ENCODE data around the gene TLE1. TPM values are rescaled to one million over a fixed set of nuclear protein-coding genes. Genes with fewer than 3 reads are reported as not detected.

Gene TLE1
- total and polyA plus RNA-seq, 9 of the 15 experiments (the other 6 are each of a cell fraction or from before 2014, with no cell fraction given), result 0.11 TPM; not detected in 8

GRCh38 chr9:81592887-81593266, 96.5 kb downstream of the TLE1 start:
- H3K9me3 ChIP-seq (replicated peaks; ENCODE audit: control insufficient read depth, insufficient read depth, low read depth, low read length), result no peaks in the 10 kb centered on the region
- no peak overlapping the region for H2AFZ ChIP-seq (ENCODE audit: low read depth, low read length)
- in situ Hi-C loops (cut with MboI), result no loop called here
- BruUV-seq (replicated peaks), result no TSS peak
- no peaks in the 10 kb centered on the region for H3K4me1 ChIP-seq (replicated peaks in 1 of 2; ENCODE audit: control insufficient read depth in 2 of 2, insufficient read depth in 2 of 2, low read length in 2 of 2)
- no peaks in the 10 kb centered on the region for H3K79me2 ChIP-seq (ENCODE audit: control insufficient read depth, insufficient read depth, low read length)
- H3K4me3 ChIP-seq, result no peak overlapping the region
- no peak overlapping the region for H3K9ac ChIP-seq (ENCODE audit: insufficient read depth in 1 of 2, low read depth in 2 of 2, low read length in 2 of 2)
- TF ChIP-seq HNRNPK (IDR thresholded peaks at IDR 0.05; ENCODE audit: low read depth, low read length, poor library complexity, severe bottlenecking) (no peak), ASH1L (IDR thresholded peaks at IDR 0.05; ENCODE audit: borderline replicate concordance, low read depth, partially characterized antibody) (no peak), MCM5 (IDR thresholded peaks at IDR 0.05; ENCODE audit: low read depth) (no peak), SAFB (IDR thresholded peaks at IDR 0.05; ENCODE audit: borderline replicate concordance, low read depth, low read length) (no peak), NELFE (IDR thresholded peaks at IDR 0.05; ENCODE audit: insufficient read depth, insufficient read length) (no peak), SMAD4 (CRISPR knock-in tag; conservative IDR thresholded peaks at IDR 0.05) (no peak), ZHX1 (conservative IDR thresholded peaks at IDR 0.05; ENCODE audit: low read length) (no peak), ZNF79 (CRISPR knock-in tag; IDR thresholded peaks at IDR 0.05; ENCODE audit: low read depth) (no peak)
- H3K9me1 ChIP-seq (ENCODE audit: control insufficient read depth, insufficient read depth, low read length), result no peaks in the 10 kb centered on the region
- no peak overlapping the region for H3K4me2 ChIP-seq (ENCODE audit: insufficient read depth, low read length)
- DNase-seq (ENCODE audit: extremely low read depth in 1 of 4, low spot score in 3 of 4) (no peak), FAIRE-seq (no peak), ATAC-seq (no peak)
- POLR2A ChIA-PET, result interaction anchor here (0.6 kb wide), 1 partner anchor 90 kb away, joined by 3 read pairs; no protein-coding TSS in a partner anchor
- intact Hi-C loops (cut with micrococcal nuclease), result no loop called here
- H3K27me3 ChIP-seq (ENCODE audit: control insufficient read depth in 2 of 2, insufficient read depth in 2 of 2, low read length in 2 of 2), result no peaks in the 10 kb centered on the region
- WGBS (ENCODE audit: insufficient coverage, low coverage, missing lambda C conversion rate), result 1% methylated on average over 12 of the region's 15 CpGs
- no peaks in the 10 kb centered on the region for H4K20me1 ChIP-seq (replicated peaks; ENCODE audit: control insufficient read depth, insufficient read depth, low read length)
- H3K27ac ChIP-seq (ENCODE audit: extremely low read depth, low read depth, low read length), result no peak overlapping the region
- H3K36me3 ChIP-seq (ENCODE audit: control insufficient read depth, insufficient read depth, low read length), result no peaks in the 10 kb centered on the region
- CTCF ChIA-PET (ENCODE audit: low intra/inter-chr PET ratio), result no interaction called here
